ENCODE measurements around the gene CDKN2B. TPM values are rescaled to one million over a fixed set of nuclear protein-coding genes. Genes with fewer than 3 reads are reported as not detected.

CDKN2B gene
- total RNA-seq, 1 experiment from 2014 or later, result not detected

- DNase-seq (ENCODE audit: unreplicated experiment), result no peak
- Mint-ChIP-seq H3K4me3 (ENCODE audit: unreplicated experiment) (no peak overlapping the region), H3K4me1 (ENCODE audit: insufficient read depth, unreplicated experiment) (no peaks in the 10 kb centered on the region), H3K36me3 (ENCODE audit: insufficient read depth, unreplicated experiment) (no peaks in the 10 kb centered on the region), H3K27ac (ENCODE audit: low read depth, unreplicated experiment) (no peak overlapping the region), H3K9me3 (ENCODE audit: unreplicated experiment) (no peaks in the 10 kb centered on the region), H3K27me3 (ENCODE audit: insufficient read depth, unreplicated experiment) (no peaks in the 10 kb centered on the region)
- CTCF ChIA-PET, result no interaction called here
- intact Hi-C loops (cut with micrococcal nuclease), result no loop called here
- BruUV-seq (replicated peaks), result no TSS peak
- POLR2A ChIA-PET, result no interaction called here
- no peak for TF ChIP-seq CTCF (IDR thresholded peaks at IDR 0.05; ENCODE audit: unreplicated experiment)
Observed at GRCh38 chr9:21982391-21982790, 26.7 kb downstream of the CDKN2B start.

- no peak for TF ChIP-seq CTCF (IDR thresholded peaks at IDR 0.05; ENCODE audit: unreplicated experiment)
- Mint-ChIP-seq H3K36me3 (ENCODE audit: insufficient read depth, unreplicated experiment) (no peaks in the 10 kb centered on the region), H3K27me3 (ENCODE audit: insufficient read depth, unreplicated experiment) (no peaks in the 10 kb centered on the region), H3K9me3 (ENCODE audit: unreplicated experiment) (no peaks in the 10 kb centered on the region), H3K4me1 (ENCODE audit: insufficient read depth, unreplicated experiment) (no peaks in the 10 kb centered on the region), H3K27ac (ENCODE audit: low read depth, unreplicated experiment) (no peak overlapping the region), H3K4me3 (ENCODE audit: unreplicated experiment) (no peak overlapping the region)
- POLR2A ChIA-PET, result no interaction called here
- DNase-seq (ENCODE audit: unreplicated experiment), result no peak
- CTCF ChIA-PET, result no interaction called here
- BruUV-seq (replicated peaks), result no TSS peak
- intact Hi-C loops (cut with micrococcal nuclease), result no loop called here
Observed at GRCh38 chr9:21976334-21976875, 32.7 kb downstream of the CDKN2B start.

- H3K36me3 Mint-ChIP-seq (ENCODE audit: insufficient read depth, unreplicated experiment), result no peaks in the 10 kb centered on the region
- H3K27ac Mint-ChIP-seq (ENCODE audit: low read depth, unreplicated experiment), result no peak overlapping the region
- DNase-seq (ENCODE audit: unreplicated experiment), result no peak
- H3K4me3 Mint-ChIP-seq (ENCODE audit: unreplicated experiment), result no peak overlapping the region
- ChIA-PET POLR2A (no interaction called here), CTCF (no interaction called here)
- no peaks in the 10 kb centered on the region for H3K9me3 Mint-ChIP-seq (ENCODE audit: unreplicated experiment)
- intact Hi-C loops (cut with micrococcal nuclease), result no loop called here
- H3K27me3 Mint-ChIP-seq (ENCODE audit: insufficient read depth, unreplicated experiment), result no peaks in the 10 kb centered on the region
- H3K4me1 Mint-ChIP-seq (ENCODE audit: insufficient read depth, unreplicated experiment), result no peaks in the 10 kb centered on the region
- TF ChIP-seq CTCF (IDR thresholded peaks at IDR 0.05; ENCODE audit: unreplicated experiment), result no peak
- no TSS peak for BruUV-seq (replicated peaks)
Observed at GRCh38 chr9:21974722-21975409, 34.2 kb downstream of the CDKN2B start.

- Mint-ChIP-seq H3K27ac (ENCODE audit: low read depth, unreplicated experiment) (no peak overlapping the region), H3K27me3 (ENCODE audit: insufficient read depth, unreplicated experiment) (no peaks in the 10 kb centered on the region), H3K36me3 (ENCODE audit: insufficient read depth, unreplicated experiment) (no peaks in the 10 kb centered on the region), H3K4me1 (ENCODE audit: insufficient read depth, unreplicated experiment) (no peaks in the 10 kb centered on the region), H3K9me3 (ENCODE audit: unreplicated experiment) (no peaks in the 10 kb centered on the region), H3K4me3 (ENCODE audit: unreplicated experiment) (no peak overlapping the region)
- intact Hi-C loops (cut with micrococcal nuclease), result no loop called here
- CTCF ChIA-PET, result no interaction called here
- BruUV-seq (replicated peaks), result no TSS peak
- no peak for TF ChIP-seq CTCF (IDR thresholded peaks at IDR 0.05; ENCODE audit: unreplicated experiment)
- DNase-seq (ENCODE audit: unreplicated experiment), result no peak
- POLR2A ChIA-PET, result no interaction called here
Observed at GRCh38 chr9:21974343-21974721, 34.8 kb downstream of the CDKN2B start.
